GM12878 (cell line): ENCODE data around the gene MRPS14. TPM values are rescaled to one million over a fixed set of nuclear protein-coding genes. Genes with fewer than 3 reads are reported as not detected.

Experiments
- BCL11A ChIP-seq: IDR thresholded peaks from 2 replicates; pipeline ENCODE4 v1.6.1; 2011; ENCODE audit warnings: low read depth, low read length
- BRCA1 ChIP-seq: IDR thresholded peaks from 2 replicates; pipeline ENCODE4 v1.6.1; 2011; ENCODE audit warnings: low read depth, low read length, improper control_type of control experiment
- CBFB ChIP-seq: IDR thresholded peaks from 2 replicates; pipeline ENCODE4 v1.6.1; 2016; ENCODE audit warnings: antibody characterized with exemption, low read depth
- CHD4 ChIP-seq: fragments of 200-600 bp; sonication (generic); IDR thresholded peaks from 2 replicates; pipeline ENCODE4 v1.6.1; 2016; ENCODE audit warnings: mild to moderate bottlenecking
- CREM ChIP-seq: IDR thresholded peaks from 2 replicates; pipeline ENCODE4 v1.6.1; 2014; ENCODE audit warnings: antibody characterized with exemption, low read depth
- ETV6 ChIP-seq, 2 experiments: fragments of 450-650 bp in 1 of 2; IDR thresholded peaks in 1 of 2; conservative IDR thresholded peaks in 1 of 2; 2 replicates each; pipeline ENCODE4 v1.6.1; 2014; ENCODE audit warnings: antibody characterized with exemption in 1 of 2, borderline replicate concordance in 1 of 2, low read depth in 1 of 2, mild to moderate bottlenecking in 1 of 2, moderate library complexity in 1 of 2
- IRF3 ChIP-seq: fragments of 450-650 bp; IDR thresholded peaks from 2 replicates; pipeline ENCODE4 v1.6.1; 2014; ENCODE audit warnings: mild to moderate bottlenecking
- MLLT1 ChIP-seq: fragments of 450-650 bp; IDR thresholded peaks from 2 replicates; pipeline ENCODE4 v1.6.1; 2016; ENCODE audit warnings: mild to moderate bottlenecking
- NFIC ChIP-seq: IDR thresholded peaks from 2 replicates; pipeline ENCODE4 v1.6.1; 2012; ENCODE audit warnings: low read depth, mild to moderate bottlenecking, inconsistent platforms, low read length, moderate library complexity
- PAX5 ChIP-seq: IDR thresholded peaks from 2 replicates; pipeline ENCODE4 v1.6.1; 2011; ENCODE audit warnings: low read depth, low read length, borderline replicate concordance
- SRF ChIP-seq, 2 experiments: IDR thresholded peaks; 2 replicates each; pipeline ENCODE4 v1.6.1; 2011; ENCODE audit warnings: low read depth in 2 of 2, low read length in 2 of 2, mild to moderate bottlenecking in 1 of 2, moderate library complexity in 1 of 2
- SUPT20H ChIP-seq: IDR thresholded peaks from 2 replicates; pipeline ENCODE4 v1.6.1; 2011; ENCODE audit warnings: low read depth, mild to moderate bottlenecking, low read length, moderate library complexity, borderline replicate concordance; ENCODE audit not compliant: control insufficient read depth
- ZNF592 ChIP-seq: fragments of 450-650 bp; IDR thresholded peaks from 2 replicates; pipeline ENCODE4 v1.6.1; 2017; ENCODE audit warnings: mild to moderate bottlenecking, moderate library complexity
- ZNF687 ChIP-seq: fragments of 450-650 bp; IDR thresholded peaks from 2 replicates; pipeline ENCODE4 v1.6.1; 2017; ENCODE audit warnings: mild to moderate bottlenecking, moderate library complexity
- polyA plus RNA-seq, 11 experiments: library from polyadenylated mRNA; depleted of rRNA in 4 of 11; unstranded in 6 of 11; stranded (reverse) in 5 of 11; fragments of >200 nt; fragmentation: Nextera tagmentation in 4 of 11; fragmentation: Illumina TruSeq in 1 of 11; extraction: Ambion mirVana in 4 of 11; extraction: Trizol in 1 of 11; gene quantifications; 1 replicate in 1 of 11; 2 replicates in 10 of 11; pipeline versions ENCODE4 v1.2.1 to v1.2.3, GENCODE V29; 2011 to 2016; ENCODE audit warnings: inconsistent platforms in 2 of 11, missing spikeins in 2 of 11, low read depth in 1 of 11
- total RNA-seq, 4 experiments: library from RNA; depleted of rRNA in 3 of 4; stranded (reverse); fragments of >200 nt in 3 of 4; fragmentation: Illumina TruSeq in 1 of 4; extraction: Trizol in 1 of 4; gene quantifications; 2 replicates each; pipeline versions ENCODE4 v1.2.1 to v1.2.3, GENCODE V29; 2013 to 2021
- TF ChIP-seq, protein P1 (sequence below): fragments of 450-650 bp; formaldehyde crosslinking; IDR thresholded peaks from 2 replicates; pipeline ENCODE4 v1.4.0; 2022; ENCODE audit warnings: mild to moderate bottlenecking, moderate library complexity

Gene MRPS14
- total and polyA plus RNA-seq, 10 of the 15 experiments (the other 5 are each of a cell fraction or from before 2014, with no cell fraction given) = 31.1 to 224 (median 50.4) TPM

DNA sequence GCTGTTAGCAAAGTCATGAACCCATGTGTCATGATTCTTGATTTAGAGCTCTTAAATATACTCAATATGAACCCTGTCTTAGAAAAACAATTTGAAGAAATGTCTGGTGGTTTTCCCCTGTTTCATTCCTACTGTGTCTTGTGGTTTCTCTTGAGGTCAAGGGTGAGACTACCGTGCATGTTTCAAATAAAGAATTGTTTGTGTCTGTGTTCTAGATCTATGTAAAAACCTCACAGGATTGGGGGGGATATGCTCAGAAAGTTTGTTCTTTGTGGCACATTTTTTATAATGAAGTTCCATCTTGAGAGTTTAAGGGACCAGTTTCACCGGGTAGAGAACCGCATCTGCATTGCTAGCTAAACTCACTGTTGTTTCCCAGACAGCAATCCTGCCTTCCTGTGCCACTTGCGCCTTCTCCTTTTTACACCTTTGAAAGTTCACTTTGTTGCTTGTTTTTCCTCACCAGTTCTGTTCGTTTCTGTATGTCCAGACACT is 54.4 kb downstream of the MRPS14 start (continued):
- TF ChIP-seq ZNF687 (peak; percentile 68; the same call in 1 of the 2 replicates), CHD4 (no peak), ETV6 (conservative IDR thresholded peaks at IDR 0.05 in 1 of 2, IDR thresholded peaks at IDR 0.05 in 1 of 2; ENCODE audit: borderline replicate concordance in 1 of 2, low read depth in 1 of 2) (peak in 1 of 2 experiments; percentile 43; a peak in 1 of 4 replicates), NFIC (peak; percentile 94), SUPT20H (no peak), CBFB (peak; percentile 92), BCL11A (peak; percentile 72), PAX5 (peak; percentile 68; the same call in 1 of the 2 replicates), CREM (peak; percentile 68; the same call in 1 of the 2 replicates), MLLT1 (peak; percentile 92), BRCA1 (no peak), SRF (IDR thresholded peaks at IDR 0.05; ENCODE audit: low read depth in 2 of 2, low read length in 2 of 2) (no peak), ZNF592 (peak; percentile 71; the same call in 1 of the 2 replicates), IRF3 (no peak)
- TF ChIP-seq, protein P1, sequence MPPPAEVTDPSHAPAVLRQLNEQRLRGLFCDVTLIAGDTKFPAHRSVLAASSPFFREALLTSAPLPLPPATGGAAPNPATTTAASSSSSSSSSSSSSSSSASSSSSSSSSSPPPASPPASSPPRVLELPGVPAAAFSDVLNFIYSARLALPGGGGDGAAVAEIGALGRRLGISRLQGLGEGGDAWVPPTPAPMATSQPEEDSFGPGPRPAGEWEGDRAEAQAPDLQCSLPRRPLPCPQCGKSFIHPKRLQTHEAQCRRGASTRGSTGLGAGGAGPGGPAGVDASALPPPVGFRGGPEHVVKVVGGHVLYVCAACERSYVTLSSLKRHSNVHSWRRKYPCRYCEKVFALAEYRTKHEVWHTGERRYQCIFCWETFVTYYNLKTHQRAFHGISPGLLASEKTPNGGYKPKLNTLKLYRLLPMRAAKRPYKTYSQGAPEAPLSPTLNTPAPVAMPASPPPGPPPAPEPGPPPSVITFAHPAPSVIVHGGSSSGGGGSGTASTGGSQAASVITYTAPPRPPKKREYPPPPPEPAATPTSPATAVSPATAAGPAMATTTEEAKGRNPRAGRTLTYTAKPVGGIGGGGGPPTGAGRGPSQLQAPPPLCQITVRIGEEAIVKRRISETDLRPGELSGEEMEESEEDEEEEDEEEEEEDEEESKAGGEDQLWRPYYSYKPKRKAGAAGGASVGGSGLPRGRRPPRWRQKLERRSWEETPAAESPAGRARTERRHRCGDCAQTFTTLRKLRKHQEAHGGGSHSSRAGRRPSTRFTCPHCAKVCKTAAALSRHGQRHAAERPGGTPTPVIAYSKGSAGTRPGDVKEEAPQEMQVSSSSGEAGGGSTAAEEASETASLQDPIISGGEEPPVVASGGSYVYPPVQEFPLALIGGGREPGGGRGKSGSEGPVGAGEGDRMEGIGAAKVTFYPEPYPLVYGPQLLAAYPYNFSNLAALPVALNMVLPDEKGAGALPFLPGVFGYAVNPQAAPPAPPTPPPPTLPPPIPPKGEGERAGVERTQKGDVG (CRISPR knock-in tag) = no peak
